NAMALWA (cell line): ENCODE results near the gene MEI1.

Source experiments
- DNase-seq: peaks from one replicate; pipeline ENCODE4 v3.0.0-alpha.2; 2015; ENCODE audit warnings: low spot score

MEI1 gene

DNA sequence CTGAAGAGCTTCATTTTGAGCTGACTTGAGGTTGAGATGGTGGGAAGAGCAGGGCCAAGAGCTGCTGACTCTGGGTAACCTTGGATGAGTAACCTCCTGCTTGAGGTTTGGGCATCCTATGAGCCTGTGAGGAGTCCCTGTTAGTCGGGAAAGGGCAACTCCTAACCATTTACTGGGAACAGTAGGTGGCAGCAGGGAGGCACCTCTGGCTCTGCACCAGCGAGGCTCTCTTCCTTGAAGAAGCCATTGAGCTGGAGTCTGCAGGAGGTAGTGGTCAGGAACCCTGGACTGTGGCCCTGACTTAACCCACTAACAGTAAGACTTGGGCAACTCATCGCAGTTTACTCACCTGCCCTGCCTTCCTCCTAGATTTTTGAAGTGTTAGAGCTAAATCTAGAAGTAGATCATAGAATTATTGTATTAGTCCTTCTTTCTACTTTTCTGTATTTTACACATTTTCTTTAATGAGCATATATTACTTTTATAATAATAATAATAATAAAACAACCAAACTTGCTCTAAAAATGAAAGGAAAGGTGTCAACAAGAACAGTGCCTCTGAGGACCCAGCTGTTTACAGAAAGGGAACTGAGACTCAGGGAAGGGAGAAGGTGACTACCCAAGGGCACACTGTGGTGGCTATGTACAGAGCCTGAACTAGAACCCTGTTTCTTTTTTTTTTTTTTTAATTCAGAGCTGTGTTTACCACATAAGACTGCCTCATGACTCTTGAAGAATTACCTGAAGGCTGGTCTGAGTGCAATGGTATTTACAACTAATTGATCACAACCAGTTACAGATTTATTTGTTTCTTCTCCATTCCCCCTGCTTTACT, 47.5 kb downstream of the MEI1 start:
- peak; percentile 68 for DNase-seq

DNA sequence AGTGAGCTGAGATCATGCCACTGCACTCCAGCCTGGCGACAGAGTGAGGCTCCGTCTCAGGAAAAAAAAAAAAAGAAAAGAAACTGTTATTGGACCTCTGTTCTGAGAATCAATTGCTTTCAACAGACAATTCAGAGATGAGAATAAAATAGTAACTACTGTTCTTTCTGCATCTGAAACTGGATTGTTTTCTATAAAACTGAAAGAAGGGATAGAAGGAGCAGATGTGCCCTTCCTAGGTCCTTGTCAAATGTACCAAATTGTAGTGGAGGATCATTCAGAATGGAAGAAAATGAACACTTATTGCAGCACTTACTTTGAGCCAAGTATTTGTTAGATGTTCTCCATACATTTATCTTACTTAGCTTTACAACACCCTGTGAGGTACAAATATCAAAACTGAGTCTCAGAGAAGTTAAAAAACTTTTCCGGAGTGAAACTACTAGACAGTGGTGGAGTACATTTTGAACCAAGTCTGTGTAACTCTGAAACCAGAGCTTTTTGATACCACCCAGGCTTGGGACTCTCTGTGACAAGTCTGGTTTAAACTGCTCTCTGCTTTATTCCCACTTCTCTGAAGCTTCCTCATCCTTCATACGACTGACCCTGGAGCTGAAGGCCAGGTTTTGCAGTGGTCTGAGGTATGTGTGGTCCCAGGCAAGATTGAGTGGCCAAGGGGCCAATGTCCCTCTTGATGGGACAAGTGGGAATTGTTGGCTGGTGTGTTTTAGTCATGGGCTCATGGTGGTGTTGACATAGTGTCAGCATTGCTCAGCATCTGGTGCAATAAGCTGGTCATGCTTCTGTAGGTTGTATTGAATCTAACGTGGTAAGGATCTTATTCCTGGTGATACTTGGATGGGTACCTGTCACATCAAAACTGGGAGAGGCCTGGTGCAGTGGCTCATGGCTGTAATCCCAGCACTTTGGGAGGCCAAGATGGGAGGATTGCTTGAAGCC, 53.0 kb downstream of the MEI1 start:
- DNase-seq, result no peak

GRCh38 chr22:41753984-41754383, 54.7 kb downstream of the MEI1 start:
- DNase-seq, result no peak

- no peak for DNase-seq
Measured at GRCh38 chr22:41757502-41757901, 58.2 kb downstream of the MEI1 start.

DNA sequence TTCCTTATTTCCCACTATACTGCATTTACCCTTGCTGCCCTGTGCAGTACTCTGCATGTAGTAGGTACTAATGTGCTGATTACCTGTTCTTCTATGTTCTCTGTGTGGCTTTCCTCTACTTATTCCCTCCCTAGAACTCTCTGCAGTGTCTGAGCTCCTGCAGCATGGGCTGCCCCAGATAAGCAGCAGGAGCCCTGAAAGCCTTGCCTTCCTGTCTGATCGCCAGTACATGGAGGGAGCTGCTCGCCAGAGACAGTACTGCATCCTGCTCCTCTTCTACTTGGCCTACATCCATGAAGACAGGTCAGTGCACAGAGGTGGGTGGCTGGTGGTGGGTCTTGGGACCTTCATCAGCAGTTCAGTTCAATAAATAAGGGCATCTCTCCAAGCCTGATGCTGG, 58.9 kb downstream of the MEI1 start:
- no peak for DNase-seq

- peak; percentile 70 for DNase-seq
Measured at GRCh38 chr22:41762980-41763779, 63.9 kb downstream of the MEI1 start.

GRCh38 chr22:41766476-41766875, 67.2 kb downstream of the MEI1 start:
- DNase-seq, result no peak

DNA sequence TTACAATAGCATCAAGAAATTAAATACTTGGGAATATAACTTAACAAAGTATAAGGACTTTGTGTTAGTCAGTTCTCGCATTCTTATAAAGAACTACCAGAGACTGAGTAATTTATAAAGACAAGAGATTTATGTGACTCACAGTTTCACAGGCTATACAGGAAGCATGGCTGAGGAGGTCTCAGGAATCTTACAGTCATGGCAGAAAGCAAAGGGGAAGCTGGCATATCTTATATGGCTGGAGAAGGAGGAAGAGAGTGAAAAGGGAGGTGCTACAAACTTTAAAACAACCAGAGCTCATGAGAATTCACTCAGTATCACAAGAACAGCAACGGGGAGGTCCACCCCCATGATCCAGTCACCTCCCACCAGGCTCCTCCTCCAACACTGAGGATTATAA, 69.1 kb downstream of the MEI1 start:
- no peak for DNase-seq

GRCh38 chr22:41770715-41771468, 71.6 kb downstream of the MEI1 start:
- DNase-seq, result no peak

DNA sequence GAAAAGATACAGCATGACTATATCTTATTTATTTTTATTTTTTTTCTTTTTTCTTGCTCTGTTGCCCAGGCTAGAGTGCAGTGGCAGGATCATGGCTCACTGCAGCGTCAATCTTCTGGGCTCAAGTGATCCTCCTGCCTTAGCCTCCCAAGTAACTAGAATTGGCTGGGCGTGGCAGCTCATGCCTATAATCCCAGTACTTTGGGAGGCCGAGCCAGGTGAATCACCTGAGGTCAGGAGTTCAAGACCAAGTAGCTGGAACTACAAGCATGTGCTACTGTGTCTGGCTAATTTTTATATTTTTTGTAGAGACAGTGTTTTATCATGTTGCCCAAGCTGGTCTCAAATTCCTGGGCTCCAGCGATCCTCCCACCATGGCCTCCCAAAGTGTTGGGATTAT, 72.9 kb downstream of the MEI1 start:
- DNase-seq, result no peak

- no peak for DNase-seq
Measured at GRCh38 chr22:41772645-41773044, 73.3 kb downstream of the MEI1 start.

DNA sequence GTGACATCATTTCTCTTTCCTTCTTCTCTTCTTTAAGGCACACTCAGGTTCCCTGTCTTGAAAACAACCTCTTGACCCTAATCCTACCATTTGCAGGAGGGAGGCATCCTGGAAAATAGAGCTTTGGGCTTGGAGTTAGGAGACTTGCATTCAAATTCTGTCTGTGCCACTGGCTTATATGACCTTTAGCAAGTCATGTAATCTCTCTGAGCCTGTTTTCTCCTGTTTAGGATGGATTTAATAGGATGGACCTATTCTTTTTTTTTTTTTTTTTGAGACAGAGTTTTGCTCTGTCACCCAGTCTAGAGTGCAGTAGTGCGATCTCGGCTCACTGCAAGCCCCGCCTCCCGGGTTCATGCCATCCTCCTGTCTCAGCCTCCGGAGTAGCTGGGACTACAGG, 76.0 kb downstream of the MEI1 start:
- no peak for DNase-seq

GRCh38 chr22:41775976-41776375, 76.7 kb downstream of the MEI1 start:
- no peak for DNase-seq

GRCh38 chr22:41776381-41776780, 77.1 kb downstream of the MEI1 start:
- no peak for DNase-seq

- no peak for DNase-seq
Measured at GRCh38 chr22:41777749-41778425, 78.6 kb downstream of the MEI1 start.

DNA sequence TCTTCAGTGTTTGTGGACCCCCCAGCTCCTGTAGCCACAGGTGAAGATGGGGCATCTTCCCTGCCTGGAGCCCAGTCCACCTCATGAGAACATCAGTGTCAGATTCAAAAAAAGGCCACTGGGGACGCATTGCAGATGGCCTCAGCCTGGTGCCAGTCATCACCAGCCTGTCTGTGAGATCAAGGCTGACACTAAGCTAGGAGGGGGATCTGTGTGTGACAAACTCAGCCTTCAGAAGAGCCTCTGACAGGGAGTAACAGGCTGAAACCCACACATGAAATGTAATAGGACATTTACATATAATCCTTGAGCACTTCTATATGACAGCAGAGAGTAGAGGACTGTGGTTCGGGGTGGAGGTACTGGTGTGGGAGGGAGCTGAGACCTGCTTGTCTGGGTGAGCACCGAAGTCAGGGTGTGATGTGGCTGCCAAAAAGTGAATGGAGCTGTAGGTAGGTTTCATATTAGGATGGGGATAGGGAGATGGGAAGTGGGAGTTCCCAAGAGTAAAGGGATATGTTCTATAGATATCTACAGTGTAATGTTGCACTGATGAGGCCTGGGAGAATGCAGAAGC, 80.7 kb downstream of the MEI1 start:
- no peak for DNase-seq

- DNase-seq, result peak; percentile 86
Measured at GRCh38 chr22:41780746-41781505, 81.6 kb downstream of the MEI1 start.

- DNase-seq, result no peak
Measured at GRCh38 chr22:41781507-41781906, 82.2 kb downstream of the MEI1 start.

DNA sequence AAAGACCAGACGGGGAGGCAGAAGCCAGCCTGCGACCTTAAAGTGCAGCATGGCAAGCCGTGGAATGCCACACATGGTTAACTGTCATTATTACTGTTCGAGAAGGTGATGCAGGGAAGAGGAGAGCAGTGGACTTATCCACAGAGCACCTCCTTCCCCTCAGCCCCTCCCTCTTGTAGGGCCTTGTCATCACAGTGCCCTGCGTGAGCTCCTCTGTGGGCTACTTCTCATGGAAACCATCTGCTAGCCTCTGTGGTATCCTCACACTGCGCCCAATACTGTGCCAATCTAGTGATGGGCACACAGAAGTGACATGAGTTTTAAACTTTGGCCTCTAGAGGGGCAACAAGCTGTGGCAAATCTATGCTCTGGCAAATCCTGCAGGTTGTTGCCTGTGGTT, 83.0 kb downstream of the MEI1 start:
- DNase-seq, result no peak

DNA sequence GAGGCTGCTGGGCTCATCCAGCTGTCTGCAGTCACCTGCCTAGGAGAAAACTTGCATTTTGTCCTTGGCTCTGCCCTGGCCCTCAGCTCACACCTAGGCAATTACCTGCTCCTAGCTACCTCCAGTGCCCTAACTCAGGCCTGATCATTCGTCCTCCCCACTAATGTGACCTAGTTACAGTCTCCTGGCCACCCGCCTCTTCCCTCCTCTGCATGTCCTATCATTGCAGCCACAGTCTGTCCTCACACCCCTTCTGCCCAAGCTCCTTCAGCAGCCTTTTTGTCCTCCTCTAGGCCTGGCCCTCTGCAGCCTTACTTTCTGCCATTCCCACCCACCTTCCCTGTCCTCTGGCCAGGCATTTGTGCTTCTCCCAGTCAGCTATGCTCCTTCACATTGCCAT, 83.4 kb downstream of the MEI1 start:
- DNase-seq, result no peak
